ENCODE data around the gene TFDP3.

DNA sequence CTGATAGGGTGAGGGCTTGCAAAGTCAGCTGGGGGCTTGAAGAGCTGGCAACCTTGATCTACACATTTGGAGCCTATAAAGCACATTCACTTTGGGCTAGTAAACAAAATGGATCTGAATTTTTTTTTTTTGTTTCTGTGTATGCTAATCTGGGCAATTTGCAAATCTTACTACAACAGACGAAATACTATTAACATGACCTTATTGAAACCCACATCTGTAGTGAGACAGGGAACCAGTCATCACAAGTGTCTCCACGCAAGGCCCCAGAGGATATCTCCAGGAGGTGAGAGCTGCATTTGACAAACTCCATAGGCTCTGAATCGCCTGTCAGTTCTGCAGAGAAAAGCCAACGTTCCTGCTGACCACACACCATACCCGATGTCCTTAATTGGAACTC lies 33.0 kb upstream of the TFDP3 start:
- no peak for TF ChIP-seq CTCF (IDR thresholded peaks at IDR 0.05)
- no peak for TF ChIP-seq POLR2A (IDR thresholded peaks at IDR 0.05)

Data from testis (tissue), 2 donors.